GM18502 (cell line): Measurements from ENCODE around the gene BTNL8.
A peak's percentile ranks its signal among the peaks of the same experiment; 100 is the strongest.

Experiments used
- ATAC-seq: cut with Tn5 transposase; IDR thresholded peaks from one replicate; pipeline ENCODE4 v1.9.1; 2021; ENCODE audit warnings: mild to moderate bottlenecking; ENCODE audit not compliant: unreplicated experiment, poor library complexity

Gene BTNL8

GRCh38 chr5:180950291-180950949 is 51.5 kb downstream of the BTNL8 start:
- ATAC-seq: no peak

GRCh38 chr5:180959661-180960060 is 60.7 kb downstream of the BTNL8 start:
- ATAC-seq: no peak

- no peak for ATAC-seq
Measured at GRCh38 chr5:180960209-180960608, 61.2 kb downstream of the BTNL8 start.

GRCh38 chr5:180969406-180969805 is 70.4 kb downstream of the BTNL8 start:
- no peak for ATAC-seq

DNA sequence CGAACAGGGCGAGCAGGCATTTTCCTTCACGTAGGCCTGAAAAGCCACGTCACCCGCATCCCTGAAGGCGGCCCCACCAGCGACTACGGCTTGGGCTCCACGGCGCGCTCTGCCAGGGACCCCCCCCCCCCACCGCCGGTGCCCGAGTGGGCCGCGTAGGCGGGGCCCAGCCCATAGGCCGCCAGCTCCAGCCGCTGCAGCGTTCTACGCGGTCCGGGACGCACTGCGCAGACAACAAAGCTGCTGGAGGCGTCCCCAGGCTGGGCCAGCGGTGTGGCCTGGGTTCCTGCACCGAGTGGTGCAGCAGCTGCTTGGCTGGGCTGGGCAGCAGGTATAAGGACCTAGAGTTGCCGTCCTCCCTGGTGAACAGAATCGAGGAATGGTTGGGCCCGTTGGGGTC is 71.4 kb downstream of the BTNL8 start:
- no peak for ATAC-seq

GRCh38 chr5:180970875-180971274 is 71.9 kb downstream of the BTNL8 start:
- ATAC-seq: no peak

DNA sequence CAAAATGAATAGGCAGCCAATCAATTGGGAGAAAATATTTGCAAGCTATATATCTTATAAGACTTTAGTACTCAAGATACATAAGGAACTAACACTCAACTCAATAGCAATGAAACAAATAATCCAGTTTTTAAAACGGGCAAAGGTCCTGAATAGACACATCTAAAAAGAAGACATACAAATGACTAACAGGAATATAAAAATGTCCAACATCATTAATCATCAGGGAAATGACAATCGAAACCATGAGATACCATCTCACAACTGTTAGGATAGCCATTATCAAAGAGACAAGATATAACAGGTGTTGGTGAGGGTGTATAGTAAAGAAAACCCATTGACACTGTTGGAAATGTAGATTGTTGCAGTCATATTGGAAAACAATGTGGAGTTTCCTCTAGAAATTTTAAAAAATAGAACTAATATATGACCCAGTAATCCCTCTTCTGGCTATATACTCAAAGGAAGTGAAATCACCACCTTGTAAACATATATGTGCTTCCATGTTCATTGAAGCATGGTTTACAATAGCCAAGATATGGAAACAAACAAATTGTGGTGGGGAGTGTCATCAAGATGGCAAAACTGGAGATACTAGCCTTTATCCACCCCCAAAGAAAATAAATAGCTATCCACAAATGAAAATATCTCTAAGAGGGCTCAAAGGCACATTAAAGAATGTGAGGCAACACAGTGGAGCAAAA is 75.8 kb downstream of the BTNL8 start:
- ATAC-seq: no peak

DNA sequence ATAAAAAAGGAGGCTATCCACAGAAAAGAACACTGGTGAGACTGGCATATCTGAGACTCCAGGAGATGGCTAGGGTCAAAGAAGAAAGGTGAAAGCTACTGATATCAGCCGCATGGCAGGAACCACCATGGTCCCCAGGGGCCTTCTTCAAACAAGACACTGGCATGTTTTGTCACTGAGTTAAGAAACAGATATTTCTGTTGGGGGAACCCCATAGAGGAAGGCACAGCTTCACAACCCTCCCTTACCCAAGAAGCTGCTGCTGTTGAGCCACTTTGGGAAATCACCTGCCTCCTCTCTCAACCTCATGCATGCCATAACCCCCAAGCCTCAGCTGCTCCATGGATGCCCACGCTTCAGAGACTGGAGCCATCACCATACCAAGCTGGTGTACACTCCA is 76.4 kb downstream of the BTNL8 start:
- peak; percentile 93 for ATAC-seq

- ATAC-seq: no peak
Measured at GRCh38 chr5:180976518-180976917, 77.6 kb downstream of the BTNL8 start.

DNA sequence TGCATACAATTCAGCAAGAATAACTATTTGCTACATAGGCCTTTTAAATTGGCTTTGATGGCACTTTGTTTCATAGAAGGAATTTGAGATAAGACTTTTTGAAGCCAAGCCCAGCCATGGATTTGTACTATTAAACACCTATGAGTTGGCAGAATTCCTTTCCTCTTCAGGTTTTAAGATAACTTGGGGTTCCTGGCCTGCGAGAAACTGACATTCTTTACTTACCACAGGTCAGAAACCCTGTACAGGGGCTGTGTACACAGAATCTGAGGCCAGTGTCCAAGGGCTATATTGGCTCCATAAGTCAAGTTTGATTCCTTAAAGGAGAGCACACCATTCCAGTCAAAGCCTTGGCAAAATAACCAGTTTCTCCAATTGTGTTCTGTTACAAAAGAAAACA is 78.9 kb downstream of the BTNL8 start:
- no peak for ATAC-seq

- ATAC-seq: no peak
Measured at GRCh38 chr5:180982008-180982741, 83.2 kb downstream of the BTNL8 start.

DNA sequence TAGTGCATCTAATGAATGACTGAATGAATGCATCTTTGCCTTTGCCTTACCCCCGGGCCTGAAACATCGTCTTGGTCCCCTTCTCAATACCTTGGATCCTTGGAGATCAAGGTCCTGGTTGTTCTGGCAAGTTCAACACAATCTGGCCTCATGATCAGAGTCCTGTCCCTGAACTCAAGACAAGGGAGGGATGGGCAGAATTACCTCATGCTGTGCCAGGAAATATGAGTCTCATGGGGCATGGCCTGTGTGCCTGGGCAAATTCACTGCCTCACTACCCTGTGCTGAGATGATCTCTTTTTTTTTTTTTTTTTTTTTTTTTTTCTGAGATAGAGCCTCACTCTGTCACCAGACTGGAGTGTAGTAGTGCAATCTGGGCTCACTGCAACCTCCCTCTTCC is 89.1 kb downstream of the BTNL8 start:
- no peak for ATAC-seq

- no peak for ATAC-seq
Measured at GRCh38 chr5:180988592-180988991, 89.6 kb downstream of the BTNL8 start, which contains the start of gene BTNL3. BTNL3 (plus strand) TSS chr5:180988846; CDS start chr5:180989029, 183 bp downstream.

DNA sequence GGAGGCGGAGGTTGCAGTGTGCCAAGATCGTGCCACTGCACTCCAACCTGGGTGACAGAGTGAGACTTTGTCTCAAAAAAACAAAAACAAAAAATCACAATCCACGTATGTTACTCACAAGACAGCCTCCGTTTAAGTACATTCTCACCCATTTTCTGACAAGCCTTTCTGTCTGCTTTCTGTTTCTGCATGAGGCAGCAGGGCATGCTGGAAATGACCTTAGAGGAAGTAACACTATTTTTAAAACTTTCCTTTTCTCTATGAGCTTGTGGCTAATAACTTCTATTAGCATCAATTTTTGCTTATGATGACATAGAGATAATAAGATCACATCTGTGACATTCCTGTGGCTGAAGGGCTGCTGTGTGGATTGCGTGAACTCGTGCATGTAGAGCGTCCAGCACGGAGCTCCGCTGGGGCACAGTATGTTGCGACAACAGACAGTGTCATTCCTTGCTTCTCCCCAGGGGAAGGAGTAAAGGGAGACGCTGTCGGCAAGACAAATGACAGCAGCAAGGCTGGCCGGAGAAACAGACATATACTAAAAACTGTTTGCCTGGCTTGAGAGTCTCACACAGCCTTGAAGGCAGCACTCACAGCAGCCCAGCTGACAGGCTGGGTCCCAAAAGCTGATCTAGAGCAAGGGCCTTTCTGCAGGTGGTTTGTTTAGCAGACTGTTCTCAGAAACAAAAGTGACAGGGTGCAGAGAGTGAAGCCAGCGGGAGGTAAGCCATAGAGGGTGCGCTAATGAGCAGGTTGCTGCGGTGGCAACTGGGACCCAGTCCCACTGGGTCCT is 91.3 kb downstream of the BTNL8 start:
- ATAC-seq: peak; percentile 44

- no peak for ATAC-seq
Measured at GRCh38 chr5:180990882-180991242, 91.9 kb downstream of the BTNL8 start.
